Skeletal muscle satellite cell (primary cell): Measurements from ENCODE around the gene RAMP3.
"Not testable (repeated sequence)": the region's sequence is repeated elsewhere in the genome, so short reads cannot be mapped to it uniquely, and the experiment has no call there.

Experiments
- H3K27me3 ChIP-seq: 2 replicates; pipeline ENCODE4 v1.7.0; 2013; ENCODE audit warnings: low read length; ENCODE audit not compliant: control insufficient read depth, insufficient read depth
- H3K36me3 ChIP-seq: 2 replicates; pipeline ENCODE4 v1.7.0; 2013; ENCODE audit warnings: mild to moderate bottlenecking, control low read depth, low read length; ENCODE audit not compliant: insufficient read depth
- H3K4me1 ChIP-seq: 2 replicates; pipeline ENCODE4 v1.7.0; 2013; ENCODE audit warnings: low read length; ENCODE audit not compliant: control insufficient read depth, insufficient read depth
- H3K4me2 ChIP-seq: 2 replicates; pipeline ENCODE4 v1.7.0; 2013; ENCODE audit warnings: mild to moderate bottlenecking, low read length
- H3K4me3 ChIP-seq: 2 replicates; pipeline ENCODE4 v1.7.0; 2013; ENCODE audit warnings: low read length
- H3K9ac ChIP-seq: 2 replicates; pipeline ENCODE4 v1.7.0; 2013; ENCODE audit warnings: mild to moderate bottlenecking, low read depth, low read length, moderate library complexity
- H3K9me3 ChIP-seq: replicated peaks from 2 replicates; pipeline ENCODE4 v1.7.0; 2013; ENCODE audit warnings: mild to moderate bottlenecking, control low read depth, low read length

The RAMP3 gene

DNA sequence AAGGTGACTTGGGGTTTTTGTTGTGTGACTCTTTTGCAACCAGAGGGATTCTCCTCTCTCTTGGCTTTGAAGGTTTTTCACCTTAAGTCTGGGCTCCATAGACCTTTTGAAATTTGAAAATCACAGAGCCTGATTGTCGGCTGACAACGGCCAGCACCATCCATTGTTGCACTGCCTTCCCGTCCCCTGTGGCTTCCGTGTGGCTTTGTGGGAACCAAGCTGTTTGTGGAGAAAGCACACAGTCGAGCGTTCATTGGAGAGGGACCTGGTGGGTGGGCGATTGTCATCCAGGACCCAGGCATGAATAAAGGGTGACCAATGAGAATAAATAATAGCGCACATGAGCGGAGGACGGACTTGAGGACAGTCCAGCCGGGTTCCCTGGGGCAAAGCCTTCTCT is 7.4 kb upstream of the RAMP3 start:
- no peak overlapping the region for H3K9ac ChIP-seq
- H3K4me1 ChIP-seq: no peaks in the 10 kb centered on the region
- no peaks in the 10 kb centered on the region for H3K36me3 ChIP-seq
- no peak overlapping the region for H3K4me3 ChIP-seq
- H3K4me2 ChIP-seq: no peak overlapping the region
- peaks cover 55% of the 10 kb centered on the region for H3K27me3 ChIP-seq
- no peaks in the 10 kb centered on the region for H3K9me3 ChIP-seq

- Histone ChIP-seq H3K27me3 (peaks cover 58% of the 10 kb centered on the region), H3K4me2 (no peak overlapping the region), H3K4me3 (no peak overlapping the region), H3K9me3 (no peaks in the 10 kb centered on the region), H3K4me1 (no peaks in the 10 kb centered on the region), H3K36me3 (no peaks in the 10 kb centered on the region), H3K9ac (no peak overlapping the region)
Observed at GRCh38 chr7:45151131-45151684, 6.4 kb upstream of the RAMP3 start.

- H3K27me3 ChIP-seq: peaks cover 58% of the 10 kb centered on the region
- H3K4me3 ChIP-seq: no peak overlapping the region
- no peaks in the 10 kb centered on the region for H3K9me3 ChIP-seq
- H3K36me3 ChIP-seq: no peaks in the 10 kb centered on the region
- H3K9ac ChIP-seq: no peak overlapping the region
- no peaks in the 10 kb centered on the region for H3K4me1 ChIP-seq
- no peak overlapping the region for H3K4me2 ChIP-seq
Observed at GRCh38 chr7:45151967-45152366, 5.6 kb upstream of the RAMP3 start.

- no peaks in the 10 kb centered on the region for H3K36me3 ChIP-seq
- H3K4me3 ChIP-seq: no peak overlapping the region
- H3K9ac ChIP-seq: no peak overlapping the region
- H3K9me3 ChIP-seq: no peaks in the 10 kb centered on the region
- H3K4me1 ChIP-seq: no peaks in the 10 kb centered on the region
- H3K4me2 ChIP-seq: no peak overlapping the region
- peaks cover 56% of the 10 kb centered on the region for H3K27me3 ChIP-seq
Observed at GRCh38 chr7:45153233-45153632, 4.4 kb upstream of the RAMP3 start.

DNA sequence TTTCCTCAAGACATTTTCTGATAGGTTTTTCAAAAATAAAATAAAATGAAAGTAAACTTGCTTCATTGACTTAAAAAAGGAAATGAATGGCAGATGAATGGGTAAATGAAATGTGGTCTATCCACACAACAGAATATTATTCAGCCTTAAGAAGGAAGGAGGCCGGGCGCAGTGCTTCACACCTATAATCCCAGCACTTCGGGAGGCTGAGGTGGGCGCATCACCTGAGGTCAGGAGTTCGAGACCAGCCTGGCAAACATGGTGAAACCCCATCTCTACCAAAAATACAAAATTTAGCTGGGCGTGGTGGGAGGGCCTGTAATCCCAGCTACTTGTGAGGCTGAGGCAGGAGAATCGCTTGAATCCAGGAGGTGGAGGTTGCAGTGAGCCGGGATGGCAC is 3.7 kb upstream of the RAMP3 start:
- not testable (repeated sequence) for H3K4me3 ChIP-seq, H3K4me2 ChIP-seq, H3K4me1 ChIP-seq, H3K36me3 ChIP-seq, H3K9ac ChIP-seq, H3K9me3 ChIP-seq
- H3K27me3 ChIP-seq: peaks cover 56% of the 10 kb centered on the region

DNA sequence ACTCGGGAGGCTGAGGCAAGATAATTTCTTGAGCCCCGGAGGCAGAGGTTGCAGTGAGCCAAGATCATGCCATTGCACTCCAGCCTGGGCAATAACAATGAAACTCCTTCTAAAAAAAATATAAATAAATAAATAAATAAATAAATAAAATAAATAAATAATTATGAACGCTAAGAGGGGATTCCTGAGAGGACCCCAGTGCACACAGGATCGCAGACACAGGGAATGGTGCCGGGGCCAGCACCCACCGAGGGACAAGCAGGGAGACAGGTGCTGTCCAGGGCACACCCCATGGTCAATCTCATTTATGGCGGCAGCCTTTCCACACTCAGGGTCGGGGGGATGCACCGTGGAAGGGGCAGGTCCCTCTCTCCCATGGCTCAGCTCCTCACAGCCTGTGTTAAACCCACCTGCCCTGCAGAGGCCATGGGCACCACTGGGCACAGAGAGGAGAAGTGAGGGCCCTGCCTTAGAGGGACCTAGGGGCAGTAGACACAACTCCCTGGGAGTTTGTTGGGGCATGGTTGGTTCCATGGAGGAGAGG is 2.2 kb upstream of the RAMP3 start:
- no peaks in the 10 kb centered on the region for H3K9me3 ChIP-seq

DNA sequence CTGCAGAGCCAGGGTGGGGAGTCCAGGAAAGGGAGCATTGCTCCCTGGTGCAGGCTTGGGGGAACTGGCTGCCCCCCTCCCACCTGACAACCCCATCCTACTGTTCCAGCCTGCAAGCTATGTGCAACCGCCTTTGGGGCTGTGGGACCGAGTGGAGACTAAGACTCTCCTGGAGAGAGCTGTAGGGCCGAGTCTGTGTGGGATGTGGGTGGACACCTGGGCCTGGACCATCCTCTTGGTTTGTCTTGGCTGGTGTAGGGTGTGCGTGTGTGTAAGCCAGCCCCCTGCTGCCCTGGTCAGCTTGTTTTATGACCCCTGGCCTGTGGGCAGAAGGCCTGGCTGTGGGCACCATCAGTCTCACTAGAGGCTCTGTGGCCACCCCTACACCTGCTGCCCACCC is 1.6 kb upstream of the RAMP3 start:
- H3K27me3 ChIP-seq: peaks cover 53% of the 10 kb centered on the region
- H3K9ac ChIP-seq: no peak overlapping the region
- no peaks in the 10 kb centered on the region for H3K4me1 ChIP-seq
- no peaks in the 10 kb centered on the region for H3K36me3 ChIP-seq
- H3K4me3 ChIP-seq: no peak overlapping the region
- no peaks in the 10 kb centered on the region for H3K9me3 ChIP-seq
- H3K4me2 ChIP-seq: no peak overlapping the region

More for the DNA sequence above, 2.2 kb upstream of the RAMP3 start:
- Histone ChIP-seq H3K4me2 (no peak overlapping the region), H3K27me3 (peaks cover 53% of the 10 kb centered on the region), H3K36me3 (no peaks in the 10 kb centered on the region), H3K4me1 (no peaks in the 10 kb centered on the region), H3K4me3 (no peak overlapping the region), H3K9ac (no peak overlapping the region)

- no peaks in the 10 kb centered on the region for H3K36me3 ChIP-seq
- no peaks in the 10 kb centered on the region for H3K4me1 ChIP-seq
- no peak overlapping the region for H3K9ac ChIP-seq
- no peak overlapping the region for H3K4me2 ChIP-seq
- no peaks in the 10 kb centered on the region for H3K9me3 ChIP-seq
- no peak overlapping the region for H3K4me3 ChIP-seq
- peaks cover 47% of the 10 kb centered on the region for H3K27me3 ChIP-seq
Observed at GRCh38 chr7:45156516-45157272, 897 bp upstream of the RAMP3 start.

DNA sequence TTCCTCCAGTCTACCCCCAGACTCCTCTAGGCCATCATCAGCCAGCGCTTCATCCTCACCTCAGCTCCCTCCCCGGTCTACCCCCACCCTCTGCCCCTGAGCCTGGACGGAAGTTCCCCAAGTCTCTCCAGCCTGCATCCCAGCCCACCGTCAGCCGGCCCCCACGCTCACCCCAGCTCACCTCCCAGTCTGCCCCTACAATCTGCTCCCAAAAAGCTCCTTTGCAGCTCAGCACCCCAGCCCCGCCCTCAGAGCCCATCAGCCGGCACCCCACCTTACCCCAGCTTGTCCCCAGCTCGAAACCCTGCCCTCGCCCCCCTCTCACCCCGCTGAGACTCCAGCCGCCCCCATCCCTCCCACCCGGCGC is 322 bp upstream of the RAMP3 start:
- Histone ChIP-seq H3K36me3 (no peaks in the 10 kb centered on the region), H3K9ac (no peak overlapping the region), H3K4me2 (no peak overlapping the region), H3K4me1 (no peaks in the 10 kb centered on the region), H3K9me3 (no peaks in the 10 kb centered on the region), H3K4me3 (no peak overlapping the region), H3K27me3 (peaks cover 45% of the 10 kb centered on the region)

GRCh38 chr7:45158471-45158870 is 880 bp downstream of the RAMP3 start:
- H3K9me3 ChIP-seq: no peaks in the 10 kb centered on the region
- H3K4me1 ChIP-seq: no peaks in the 10 kb centered on the region
- H3K4me2 ChIP-seq: no peak overlapping the region
- no peaks in the 10 kb centered on the region for H3K36me3 ChIP-seq
- no peak overlapping the region for H3K9ac ChIP-seq
- H3K4me3 ChIP-seq: no peak overlapping the region
- peaks cover 50% of the 10 kb centered on the region for H3K27me3 ChIP-seq

GRCh38 chr7:45159296-45159695 is 1.7 kb downstream of the RAMP3 start:
- peaks cover 50% of the 10 kb centered on the region for H3K27me3 ChIP-seq

GRCh38 chr7:45160417-45160881 is 2.9 kb downstream of the RAMP3 start:
- H3K36me3 ChIP-seq: no peaks in the 10 kb centered on the region
- H3K27me3 ChIP-seq: peaks cover 49% of the 10 kb centered on the region
- H3K4me3 ChIP-seq: no peak overlapping the region

More at GRCh38 chr7:45159296-45159695, 1.7 kb downstream of the RAMP3 start:
- Histone ChIP-seq H3K4me2 (no peak overlapping the region), H3K9me3 (no peaks in the 10 kb centered on the region), H3K4me3 (no peak overlapping the region), H3K9ac (no peak overlapping the region), H3K4me1 (no peaks in the 10 kb centered on the region), H3K36me3 (no peaks in the 10 kb centered on the region)

More at GRCh38 chr7:45160417-45160881, 2.9 kb downstream of the RAMP3 start:
- no peak overlapping the region for H3K4me2 ChIP-seq
- no peak overlapping the region for H3K9ac ChIP-seq
- H3K9me3 ChIP-seq: no peaks in the 10 kb centered on the region
- no peaks in the 10 kb centered on the region for H3K4me1 ChIP-seq
